Ishikawa (cell line): ENCODE measurements around the gene FERMT1.
A peak's percentile ranks its signal among the peaks of the same experiment; 100 is the strongest.

Source experiments
- CEBPB ChIP-seq: IDR thresholded peaks from 2 replicates; pipeline ENCODE4 v1.6.1; 2012
- CREB1 ChIP-seq: IDR thresholded peaks from 2 replicates; pipeline ENCODE4 v1.6.1; 2012; ENCODE audit warnings: low read depth
- EGR1 ChIP-seq: IDR thresholded peaks from 2 replicates; pipeline ENCODE4 v1.6.1; 2012
- EP300 ChIP-seq: IDR thresholded peaks from 2 replicates; pipeline ENCODE4 v1.6.1; 2012; ENCODE audit warnings: borderline replicate concordance
- FOXM1 ChIP-seq: IDR thresholded peaks from 2 replicates; pipeline ENCODE4 v1.6.1; 2012; ENCODE audit warnings: low read depth, borderline replicate concordance
- MAX ChIP-seq: IDR thresholded peaks from 2 replicates; pipeline ENCODE4 v1.6.1; 2012
- NFIC ChIP-seq: IDR thresholded peaks from 2 replicates; pipeline ENCODE4 v1.6.1; 2012
- RAD21 ChIP-seq: IDR thresholded peaks from 2 replicates; pipeline ENCODE4 v1.6.1; 2012; ENCODE audit warnings: low read depth
- REST ChIP-seq: IDR thresholded peaks from 2 replicates; pipeline ENCODE4 v1.6.1; 2012; ENCODE audit warnings: low read depth, mild to moderate bottlenecking
- TAF1 ChIP-seq: IDR thresholded peaks from 2 replicates; pipeline ENCODE4 v1.6.1; 2012; ENCODE audit warnings: low read depth, mild to moderate bottlenecking
- TCF12 ChIP-seq: IDR thresholded peaks from 2 replicates; pipeline ENCODE4 v1.6.1; 2012; ENCODE audit warnings: low read depth
- TEAD4 ChIP-seq: IDR thresholded peaks from 2 replicates; pipeline ENCODE4 v1.6.1; 2012
- USF1 ChIP-seq: IDR thresholded peaks from 2 replicates; pipeline ENCODE4 v1.6.1; 2012
- YY1 ChIP-seq: IDR thresholded peaks from 2 replicates; pipeline ENCODE4 v1.6.1; 2012; ENCODE audit warnings: low read depth
- ZBTB7A ChIP-seq: IDR thresholded peaks from 2 replicates; pipeline ENCODE4 v1.6.1; 2012; ENCODE audit warnings: low read depth

FERMT1 gene

GRCh38 chr20:6122873-6123648 lies at the start of gene FERMT1:
TSS of gene FERMT1 (minus strand) at chr20:6123030. CDS start at chr20:6119554, 3,476 bp downstream.
- TF ChIP-seq NFIC (no peak), MAX (peak; percentile 52)

- TF ChIP-seq CREB1 (no peak), RAD21 (peak; percentile 13; the same call in 1 of the 2 replicates)
Observed at GRCh38 chr20:6169251-6169650, 46.4 kb upstream of the FERMT1 start.

- TF ChIP-seq RAD21: no peak
- TF ChIP-seq YY1: no peak
- TF ChIP-seq CREB1: no peak
- no peak for TF ChIP-seq TCF12
Observed at GRCh38 chr20:6168204-6168603, 45.4 kb upstream of the FERMT1 start.

GRCh38 chr20:6165346-6165745 lies 42.5 kb upstream of the FERMT1 start:
- TF ChIP-seq EGR1 (no peak), USF1 (no peak), MAX (no peak), FOXM1 (no peak), ZBTB7A (no peak), YY1 (no peak), TAF1 (no peak), EP300 (no peak), NFIC (no peak)

GRCh38 chr20:6164421-6165341 lies 41.9 kb upstream of the FERMT1 start:
- no peak for TF ChIP-seq TAF1
- no peak for TF ChIP-seq YY1

- no peak for TF ChIP-seq FOXM1
- no peak for TF ChIP-seq YY1
- no peak for TF ChIP-seq EGR1
- no peak for TF ChIP-seq TEAD4
- TF ChIP-seq MAX: no peak
- TF ChIP-seq TAF1: no peak
- no peak for TF ChIP-seq ZBTB7A
- no peak for TF ChIP-seq RAD21
- TF ChIP-seq CREB1: no peak
Observed at GRCh38 chr20:6160736-6161135, 37.9 kb upstream of the FERMT1 start.

GRCh38 chr20:6157345-6157744 lies 34.5 kb upstream of the FERMT1 start:
- TF ChIP-seq TCF12 (no peak), RAD21 (peak; percentile 43), EP300 (no peak), FOXM1 (no peak)

- TF ChIP-seq REST: no peak
Observed at GRCh38 chr20:6152777-6153176, 29.9 kb upstream of the FERMT1 start.

GRCh38 chr20:6148073-6148472 lies 25.2 kb upstream of the FERMT1 start:
- no peak for TF ChIP-seq CEBPB
- no peak for TF ChIP-seq USF1
- TF ChIP-seq ZBTB7A: no peak
- TF ChIP-seq NFIC: no peak
- no peak for TF ChIP-seq TCF12
- TF ChIP-seq REST: no peak
- TF ChIP-seq RAD21: no peak
- TF ChIP-seq EP300: no peak
- TF ChIP-seq FOXM1: no peak
- TF ChIP-seq EGR1: no peak
- TF ChIP-seq YY1: no peak
- TF ChIP-seq MAX: no peak
- no peak for TF ChIP-seq TEAD4
- no peak for TF ChIP-seq CREB1
- no peak for TF ChIP-seq TAF1
